Panc1 (cell line): ENCODE results near the gene OR12D1.

Source experiments
- POLR2AphosphoS5 ChIP-seq: IDR thresholded peaks from 2 replicates; pipeline ENCODE4 v1.6.1; 2012; ENCODE audit warnings: mild to moderate bottlenecking, low read depth, low read length, moderate library complexity
- SIN3A ChIP-seq: IDR thresholded peaks from 2 replicates; pipeline ENCODE4 v1.6.1; 2012; ENCODE audit warnings: low read depth, mild to moderate bottlenecking, low read length, moderate library complexity, borderline replicate concordance; ENCODE audit not compliant: insufficient read depth
- TCF7L2 ChIP-seq: IDR thresholded peaks from 2 replicates; pipeline ENCODE4 v1.6.1; 2011; ENCODE audit warnings: mild to moderate bottlenecking, low read depth, low read length, inconsistent platforms
- TF ChIP-seq, protein P1 (sequence below), 2 experiments: IDR thresholded peaks; 2 replicates each; pipeline ENCODE4 v1.6.1; 2011 to 2012; ENCODE audit warnings: low read depth in 2 of 2, control low read depth in 1 of 2, low read length in 1 of 2, mild to moderate bottlenecking in 1 of 2, moderate library complexity in 1 of 2; ENCODE audit not compliant: insufficient read depth in 1 of 2
- TF ChIP-seq, protein P2 (sequence below): fragments of 450-650 bp; IDR thresholded peaks from 2 replicates; pipeline ENCODE4 v1.5.1; 2017; ENCODE audit warnings: mild to moderate bottlenecking

- TF ChIP-seq, protein P1, sequence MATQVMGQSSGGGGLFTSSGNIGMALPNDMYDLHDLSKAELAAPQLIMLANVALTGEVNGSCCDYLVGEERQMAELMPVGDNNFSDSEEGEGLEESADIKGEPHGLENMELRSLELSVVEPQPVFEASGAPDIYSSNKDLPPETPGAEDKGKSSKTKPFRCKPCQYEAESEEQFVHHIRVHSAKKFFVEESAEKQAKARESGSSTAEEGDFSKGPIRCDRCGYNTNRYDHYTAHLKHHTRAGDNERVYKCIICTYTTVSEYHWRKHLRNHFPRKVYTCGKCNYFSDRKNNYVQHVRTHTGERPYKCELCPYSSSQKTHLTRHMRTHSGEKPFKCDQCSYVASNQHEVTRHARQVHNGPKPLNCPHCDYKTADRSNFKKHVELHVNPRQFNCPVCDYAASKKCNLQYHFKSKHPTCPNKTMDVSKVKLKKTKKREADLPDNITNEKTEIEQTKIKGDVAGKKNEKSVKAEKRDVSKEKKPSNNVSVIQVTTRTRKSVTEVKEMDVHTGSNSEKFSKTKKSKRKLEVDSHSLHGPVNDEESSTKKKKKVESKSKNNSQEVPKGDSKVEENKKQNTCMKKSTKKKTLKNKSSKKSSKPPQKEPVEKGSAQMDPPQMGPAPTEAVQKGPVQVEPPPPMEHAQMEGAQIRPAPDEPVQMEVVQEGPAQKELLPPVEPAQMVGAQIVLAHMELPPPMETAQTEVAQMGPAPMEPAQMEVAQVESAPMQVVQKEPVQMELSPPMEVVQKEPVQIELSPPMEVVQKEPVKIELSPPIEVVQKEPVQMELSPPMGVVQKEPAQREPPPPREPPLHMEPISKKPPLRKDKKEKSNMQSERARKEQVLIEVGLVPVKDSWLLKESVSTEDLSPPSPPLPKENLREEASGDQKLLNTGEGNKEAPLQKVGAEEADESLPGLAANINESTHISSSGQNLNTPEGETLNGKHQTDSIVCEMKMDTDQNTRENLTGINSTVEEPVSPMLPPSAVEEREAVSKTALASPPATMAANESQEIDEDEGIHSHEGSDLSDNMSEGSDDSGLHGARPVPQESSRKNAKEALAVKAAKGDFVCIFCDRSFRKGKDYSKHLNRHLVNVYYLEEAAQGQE (IDR thresholded peaks at IDR 0.05; ENCODE audit: insufficient read depth in 1 of 2, low read depth in 2 of 2, low read length in 1 of 2), result no peak
- TF ChIP-seq, protein P2, sequence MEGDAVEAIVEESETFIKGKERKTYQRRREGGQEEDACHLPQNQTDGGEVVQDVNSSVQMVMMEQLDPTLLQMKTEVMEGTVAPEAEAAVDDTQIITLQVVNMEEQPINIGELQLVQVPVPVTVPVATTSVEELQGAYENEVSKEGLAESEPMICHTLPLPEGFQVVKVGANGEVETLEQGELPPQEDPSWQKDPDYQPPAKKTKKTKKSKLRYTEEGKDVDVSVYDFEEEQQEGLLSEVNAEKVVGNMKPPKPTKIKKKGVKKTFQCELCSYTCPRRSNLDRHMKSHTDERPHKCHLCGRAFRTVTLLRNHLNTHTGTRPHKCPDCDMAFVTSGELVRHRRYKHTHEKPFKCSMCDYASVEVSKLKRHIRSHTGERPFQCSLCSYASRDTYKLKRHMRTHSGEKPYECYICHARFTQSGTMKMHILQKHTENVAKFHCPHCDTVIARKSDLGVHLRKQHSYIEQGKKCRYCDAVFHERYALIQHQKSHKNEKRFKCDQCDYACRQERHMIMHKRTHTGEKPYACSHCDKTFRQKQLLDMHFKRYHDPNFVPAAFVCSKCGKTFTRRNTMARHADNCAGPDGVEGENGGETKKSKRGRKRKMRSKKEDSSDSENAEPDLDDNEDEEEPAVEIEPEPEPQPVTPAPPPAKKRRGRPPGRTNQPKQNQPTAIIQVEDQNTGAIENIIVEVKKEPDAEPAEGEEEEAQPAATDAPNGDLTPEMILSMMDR, result no peak
- no peak for TF ChIP-seq TCF7L2
- no peak for TF ChIP-seq SIN3A
- TF ChIP-seq POLR2AphosphoS5, result no peak
Observed at GRCh38 chr6:29424168-29424567, 9.4 kb downstream of the OR12D1 start.
